Neuronal stem cell (in vitro differentiated cells): ENCODE results near the gene AURKA.
"Not testable (repeated sequence)": the region's sequence is repeated elsewhere in the genome, so short reads cannot be mapped to it uniquely, and the experiment has no call there.

Experiments
- DNase-seq: peaks from one replicate; pipeline ENCODE4 v3.0.0-alpha.2; 2013; ENCODE audit warnings: low spot score
- H2AFZ ChIP-seq: one replicate; pipeline ENCODE4 v1.6.1; 2013; ENCODE audit warnings: mild to moderate bottlenecking, low read length, inconsistent platforms
- H2AK5ac ChIP-seq: 2 replicates; pipeline ENCODE4 v1.6.1; 2013; ENCODE audit warnings: low read depth, mild to moderate bottlenecking, inconsistent platforms, low read length, moderate library complexity, mixed read lengths
- H2BK120ac ChIP-seq: 2 replicates; pipeline ENCODE4 v1.6.1; 2013; ENCODE audit warnings: low read depth, mild to moderate bottlenecking, inconsistent platforms, low read length, moderate library complexity, mixed read lengths
- H2BK12ac ChIP-seq: one replicate; pipeline ENCODE4 v1.6.1; 2013; ENCODE audit warnings: low read length, inconsistent platforms
- H2BK15ac ChIP-seq: 2 replicates; pipeline ENCODE4 v1.6.1; 2013; ENCODE audit warnings: mild to moderate bottlenecking, low read length, inconsistent platforms, mixed read lengths
- H2BK5ac ChIP-seq: one replicate; pipeline ENCODE4 v1.6.1; 2013; ENCODE audit warnings: inconsistent platforms, mild to moderate bottlenecking, low read length, moderate library complexity
- H3K14ac ChIP-seq: one replicate; pipeline ENCODE4 v1.6.1; 2013; ENCODE audit warnings: low read length, inconsistent platforms
- H3K18ac ChIP-seq: 2 replicates; pipeline ENCODE4 v1.6.1; 2013; ENCODE audit warnings: low read length, inconsistent platforms
- H3K23ac ChIP-seq: 2 replicates; pipeline ENCODE4 v1.6.1; 2013; ENCODE audit warnings: low read depth, mild to moderate bottlenecking, mixed read lengths, low read length, inconsistent platforms; ENCODE audit not compliant: poor library complexity
- H3K27ac ChIP-seq: replicated peaks from 3 replicates; pipeline ENCODE4 v1.5.1; 2013; ENCODE audit warnings: low read length, inconsistent platforms
- H3K27me3 ChIP-seq, 3 experiments: 2 replicates each; pipeline ENCODE4 v1.6.1; 2013; ENCODE audit warnings: low read length in 3 of 3, mild to moderate bottlenecking in 2 of 3, inconsistent platforms in 1 of 3, low read depth in 1 of 3, mixed read lengths in 1 of 3, moderate library complexity in 1 of 3; ENCODE audit not compliant: control insufficient read depth in 3 of 3, insufficient read depth in 3 of 3
- H3K36me3 ChIP-seq, 2 donors: replicated peaks in 1 of 2; 2 replicates each; pipeline ENCODE4 v1.6.1; 2013; ENCODE audit warnings: low read length in 2 of 2; ENCODE audit not compliant: control insufficient read depth in 2 of 2, insufficient read depth in 2 of 2
- H3K4ac ChIP-seq: 2 replicates; pipeline ENCODE4 v1.6.1; 2013; ENCODE audit warnings: inconsistent platforms, mild to moderate bottlenecking, low read length, moderate library complexity
- H3K4me1 ChIP-seq, 2 donors: 1 replicate in 1 of 2; 2 replicates in 1 of 2; pipeline ENCODE4 v1.6.1; 2013; ENCODE audit warnings: low read length in 2 of 2, low read depth in 1 of 2; ENCODE audit not compliant: control insufficient read depth in 2 of 2, insufficient read depth in 1 of 2
- H3K4me2 ChIP-seq: one replicate; pipeline ENCODE4 v1.6.1; 2013; ENCODE audit warnings: mild to moderate bottlenecking, low read length, inconsistent platforms; ENCODE audit not compliant: insufficient read depth, poor library complexity, severe bottlenecking
- H3K4me3 ChIP-seq, 2 donors: 2 replicates each; pipeline ENCODE4 v1.5.1; 2013; ENCODE audit warnings: low read length in 2 of 2, mild to moderate bottlenecking in 2 of 2, inconsistent platforms in 1 of 2, moderate library complexity in 1 of 2
- H3K79me1 ChIP-seq: one replicate; pipeline ENCODE4 v1.6.1; 2013; ENCODE audit warnings: low read depth, mild to moderate bottlenecking, inconsistent platforms, low read length, moderate library complexity
- H3K9ac ChIP-seq: one replicate; pipeline ENCODE4 v1.6.1; 2013; ENCODE audit warnings: mild to moderate bottlenecking, low read depth, low read length, inconsistent platforms; ENCODE audit not compliant: poor library complexity
- H3K9me3 ChIP-seq, 2 donors: replicated peaks in 1 of 2; 2 replicates each; pipeline versions ENCODE3 to v1.6.1; 2013; ENCODE audit warnings: low read length in 2 of 2, mild to moderate bottlenecking in 2 of 2, inconsistent platforms in 1 of 2, low read depth in 1 of 2, mixed read lengths in 1 of 2, moderate library complexity in 1 of 2; ENCODE audit not compliant: control insufficient read depth in 2 of 2, insufficient read depth in 1 of 2
- H4K8ac ChIP-seq: one replicate; pipeline ENCODE4 v1.6.1; 2013; ENCODE audit warnings: low read depth, mild to moderate bottlenecking, inconsistent platforms, low read length, moderate library complexity
- H4K91ac ChIP-seq: one replicate; pipeline ENCODE4 v1.6.1; 2013; ENCODE audit warnings: low read length, low read depth, mild to moderate bottlenecking, inconsistent platforms; ENCODE audit not compliant: poor library complexity
- WGBS, 2 donors: extraction: QIAGEN DNeasy Blood & Tissue Kit; methylation state at CpG; one replicate each; pipeline ENCODE4 v1.1.7; 2013; ENCODE audit warnings: missing lambda C conversion rate in 2 of 2, mixed read lengths in 1 of 2; ENCODE audit not compliant: insufficient read length in 2 of 2, insufficient replicate concordance in 1 of 2; ENCODE audit errors: extremely low coverage in 2 of 2; 5-methylcytosine and 5-hydroxymethylcytosine counted together

AURKA gene

DNA sequence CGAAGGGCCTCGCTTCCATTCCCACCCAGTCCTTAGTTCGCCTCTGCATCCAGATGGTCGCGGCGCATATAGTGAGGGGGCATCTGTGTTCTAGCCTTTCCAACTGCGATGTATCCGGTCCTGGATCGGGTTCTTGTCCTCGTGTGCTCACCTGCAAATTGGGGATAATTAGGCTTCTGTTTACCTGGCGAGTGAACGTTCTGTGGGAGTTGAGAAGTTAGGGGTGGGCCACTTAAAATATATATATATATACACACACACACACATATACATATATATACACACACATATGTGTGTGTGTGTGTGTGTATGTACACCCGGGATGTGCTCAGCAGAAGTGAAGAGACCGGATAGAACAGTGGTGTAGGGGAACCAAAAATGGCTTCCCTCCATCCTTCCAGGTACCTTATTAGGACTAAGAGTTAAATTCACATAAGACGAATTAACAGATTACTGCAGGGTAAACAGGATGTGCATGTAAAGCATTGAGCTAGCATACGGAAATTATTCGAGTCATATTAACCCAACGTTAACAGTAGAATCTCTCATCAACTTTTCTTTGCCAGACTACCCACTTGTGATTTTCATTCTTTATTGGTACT lies 967 bp upstream of the AURKA start:
- Histone ChIP-seq H2BK120ac (no peak overlapping the region), H2AFZ (peak overlapping the region; percentile 97), H3K27me3 (no peaks in the 10 kb centered on the region), H4K8ac (no peak overlapping the region), H3K4me2 (peak overlapping the region; percentile 45), H3K9me3 (no peaks in the 10 kb centered on the region), H4K91ac (no peak overlapping the region), H2BK5ac (peak overlapping the region; percentile 77), H3K27ac (peak overlapping the region; percentile 95), H3K23ac (peak overlapping the region; percentile 4), H3K14ac (no peak overlapping the region), H3K9ac (peak overlapping the region; percentile 87), H3K79me1 (peaks cover 9% of the 10 kb centered on the region), H3K36me3 (peaks cover 34 to 73% of the 10 kb centered on the region in 2 donors), H2BK15ac (no peak overlapping the region), H2AK5ac (no peak overlapping the region), H3K4ac (no peak overlapping the region), H3K18ac (peak overlapping the region; percentile 76), H3K4me1 (peaks cover 5 to 11% of the 10 kb centered on the region in 2 donors), H3K4me3 (peak overlapping the region; percentile 95 to 99), H2BK12ac (no peak overlapping the region)
- no CpG with 5 or more reads among the region's 18 CpGs for WGBS, 2 donors
- no peak for DNase-seq

DNA sequence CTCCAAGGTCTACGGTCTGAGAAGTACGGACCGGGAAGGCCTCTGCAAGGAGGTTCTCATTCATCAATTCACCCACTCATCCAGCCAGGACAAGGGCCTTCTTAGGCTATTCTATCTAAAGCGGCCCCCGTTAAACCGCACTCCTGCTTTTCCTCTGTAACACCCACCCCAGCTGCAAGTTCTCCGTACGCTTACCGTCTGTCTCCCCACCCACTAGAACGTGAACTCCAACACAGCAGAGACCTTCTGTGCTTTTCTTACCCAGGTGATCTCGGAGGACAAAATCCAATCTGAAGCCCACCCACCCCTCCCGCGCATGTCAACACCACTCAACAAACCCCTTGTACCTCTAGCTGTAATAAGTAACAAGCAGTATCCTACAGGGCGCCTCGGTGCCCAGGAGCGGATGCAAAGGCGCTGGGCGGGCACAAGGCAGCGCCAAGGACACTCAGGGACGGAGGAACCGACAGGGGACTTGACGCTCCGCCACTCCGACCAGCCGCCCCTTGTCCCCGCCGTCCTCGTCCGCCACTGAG lies 351 bp downstream of the AURKA start:
- H3K4me1 ChIP-seq, result peaks cover 5 to 11% of the 10 kb centered on the region in 2 donors
- no CpG with 5 or more reads among the region's 29 CpGs for WGBS, 2 donors
- peak overlapping the region; percentile 77 for H2BK5ac ChIP-seq
- H3K14ac ChIP-seq, result peak overlapping the region; percentile 85
- no peak overlapping the region for H2BK12ac ChIP-seq
- peak overlapping the region; percentile 97 for H2AFZ ChIP-seq
- H3K79me1 ChIP-seq, result peaks cover 9% of the 10 kb centered on the region
- DNase-seq, result no peak
- H3K23ac ChIP-seq, result peak overlapping the region; percentile 4
- peak overlapping the region; percentile 79 for H3K4me2 ChIP-seq
- H2BK15ac ChIP-seq, result no peak overlapping the region
- no peak overlapping the region for H3K4ac ChIP-seq
- H3K9ac ChIP-seq, result peak overlapping the region; percentile 87
- H2AK5ac ChIP-seq, result no peak overlapping the region
- H2BK120ac ChIP-seq, result no peak overlapping the region
- H3K36me3 ChIP-seq, result peaks cover 26 to 73% of the 10 kb centered on the region in 2 donors
- H4K91ac ChIP-seq, result no peak overlapping the region
- H3K27me3 ChIP-seq, result no peaks in the 10 kb centered on the region
- H3K4me3 ChIP-seq, result peak overlapping the region; percentile 95 to 99
- H3K27ac ChIP-seq, result peak overlapping the region; percentile 55
- no peaks in the 10 kb centered on the region for H3K9me3 ChIP-seq
- H3K18ac ChIP-seq, result peak overlapping the region; percentile 94
- no peak overlapping the region for H4K8ac ChIP-seq

DNA sequence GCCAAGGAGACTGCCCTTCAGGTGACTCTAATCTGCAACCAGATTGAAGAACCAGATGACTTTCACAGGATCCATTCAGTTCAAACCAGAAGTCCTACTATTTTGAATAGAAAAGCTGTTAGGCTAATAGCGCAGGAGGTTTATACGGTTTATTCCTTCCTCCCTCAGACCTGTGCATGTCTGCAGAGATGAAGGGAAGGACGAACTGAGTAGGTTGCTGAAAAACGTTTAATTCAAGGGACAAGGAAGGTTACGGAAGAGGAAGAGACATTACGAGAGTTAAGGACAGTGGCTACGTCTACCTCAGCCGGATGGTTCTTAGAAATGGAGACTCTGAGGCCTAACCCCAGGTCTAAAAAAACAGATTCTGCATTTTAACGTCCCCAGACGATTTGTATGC lies 978 bp downstream of the AURKA start:
- H3K4me1 ChIP-seq, result peaks cover 5 to 11% of the 10 kb centered on the region in 2 donors
- H3K4ac ChIP-seq, result no peak overlapping the region
- H3K79me1 ChIP-seq, result peaks cover 9% of the 10 kb centered on the region
- no peak overlapping the region for H3K27ac ChIP-seq
- no peak overlapping the region for H2BK5ac ChIP-seq
- H4K91ac ChIP-seq, result no peak overlapping the region
- H3K9me3 ChIP-seq, result no peaks in the 10 kb centered on the region
- no peak overlapping the region for H2BK12ac ChIP-seq
- no peak overlapping the region for H3K18ac ChIP-seq
- no peak overlapping the region for H2BK120ac ChIP-seq
- DNase-seq, result no peak
- peak overlapping the region; percentile 79 for H3K4me2 ChIP-seq
- no peak overlapping the region for H4K8ac ChIP-seq
- no CpG with 5 or more reads among the region's 10 CpGs for WGBS, 2 donors
- H2AFZ ChIP-seq, result peak overlapping the region; percentile 97
- no peak overlapping the region for H3K14ac ChIP-seq
- H3K23ac ChIP-seq, result no peak overlapping the region
- H3K27me3 ChIP-seq, result no peaks in the 10 kb centered on the region
- peaks cover 26 to 73% of the 10 kb centered on the region in 2 donors for H3K36me3 ChIP-seq
- H3K9ac ChIP-seq, result no peak overlapping the region
- peak overlapping the region; percentile 95 to 99 for H3K4me3 ChIP-seq
- no peak overlapping the region for H2AK5ac ChIP-seq
- no peak overlapping the region for H2BK15ac ChIP-seq

DNA sequence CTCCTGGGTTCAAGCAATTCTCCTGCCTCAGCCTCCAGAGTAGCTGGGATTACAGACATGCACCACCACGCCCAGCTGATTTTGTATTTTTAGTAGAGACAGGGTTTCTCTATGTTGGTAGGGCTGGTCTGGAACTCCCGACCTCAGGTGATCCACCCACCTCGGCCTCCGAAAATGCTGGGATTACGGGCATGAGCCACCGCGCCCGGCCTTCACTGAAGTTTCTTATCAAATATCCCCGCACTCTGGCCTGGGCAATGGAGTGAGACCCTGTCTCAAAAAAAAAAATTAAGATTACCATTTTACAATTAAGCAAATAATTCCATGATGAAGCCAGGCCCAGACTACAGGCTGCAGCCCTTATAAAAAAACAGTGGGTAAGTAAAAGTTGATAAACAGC lies 1.6 kb downstream of the AURKA start:
- H2AFZ ChIP-seq, H3K4ac ChIP-seq, H3K9ac ChIP-seq, H3K27ac ChIP-seq, H4K91ac ChIP-seq, H2BK5ac ChIP-seq, H3K18ac ChIP-seq, H3K79me1 ChIP-seq, H3K27me3 ChIP-seq, H3K23ac ChIP-seq, H3K14ac ChIP-seq, H2BK15ac ChIP-seq, H4K8ac ChIP-seq, H3K4me2 ChIP-seq, DNase-seq, H2AK5ac ChIP-seq, H2BK12ac ChIP-seq, H3K9me3 ChIP-seq, H2BK120ac ChIP-seq: not testable (repeated sequence)
- peaks cover 5 to 11% of the 10 kb centered on the region in 2 donors for H3K4me1 ChIP-seq
- WGBS, 2 donors, result no CpG with 5 or more reads among the region's 9 CpGs
- H3K4me3 ChIP-seq, result peak overlapping the region in 1 of 2 donors; percentile 99
- peaks cover 24 to 73% of the 10 kb centered on the region in 2 donors for H3K36me3 ChIP-seq
